ENCODE results near the gene PRSS57. TPM values are rescaled to one million over a fixed set of nuclear protein-coding genes. Genes with fewer than 3 reads are reported as not detected.

PRSS57 gene
- total and polyA plus RNA-seq, 12 donors, result 0.13 to 0.51 (median 0.22) TPM; not detected in 9

GRCh38 chr19:648305-648704 is 46.9 kb downstream of the PRSS57 start:
- H3K4me3 ChIP-seq, result no peak overlapping the region
- DNase-seq, result no peak
- H3K36me3 ChIP-seq (replicated peaks in 1 of 2), result peaks cover 0 to 63% of the 10 kb centered on the region in 2 donors
- H3K4me1 ChIP-seq (replicated peaks in 1 of 2), result no peaks in the 10 kb centered on the region
- WGBS, 4 donors, result 86 to 90% (median 89%) methylated on average over 24 to 29 of the region's 29 CpGs; no CpG with 5 or more reads in 1 of the 4 donors
- intact Hi-C loops (cut with DNase I), result no loop called here
- TF ChIP-seq POLR2A (IDR thresholded peaks at IDR 0.05) (no peak), CTCF (IDR thresholded peaks at IDR 0.05) (no peak)
- H3K9me3 ChIP-seq (replicated peaks in 1 of 3), result no peaks in the 10 kb centered on the region
- H3K27ac ChIP-seq, result no peak overlapping the region
- H3K27me3 ChIP-seq, result no peaks in the 10 kb centered on the region

GRCh38 chr19:647566-648284 is 47.5 kb downstream of the PRSS57 start:
- intact Hi-C loops (cut with DNase I), result no loop called here
- H3K36me3 ChIP-seq (replicated peaks in 1 of 2), result peaks cover 0 to 61% of the 10 kb centered on the region in 2 donors
- H3K27ac ChIP-seq, result no peak overlapping the region
- no peaks in the 10 kb centered on the region for H3K4me1 ChIP-seq (replicated peaks in 1 of 2)
- H3K4me3 ChIP-seq, result no peak overlapping the region
- no peaks in the 10 kb centered on the region for H3K9me3 ChIP-seq (replicated peaks in 1 of 3)
- TF ChIP-seq CTCF (IDR thresholded peaks at IDR 0.05) (no peak), POLR2A (IDR thresholded peaks at IDR 0.05) (no peak)
- no peaks in the 10 kb centered on the region for H3K27me3 ChIP-seq
- no peak for DNase-seq
- 91 to 93% (median 91%) methylated on average over 37 to 52 of the region's 52 CpGs for WGBS, 4 donors

- Histone ChIP-seq H3K27me3 (no peaks in the 10 kb centered on the region), H3K27ac (no peak overlapping the region), H3K4me3 (no peak overlapping the region), H3K9me3 (replicated peaks in 1 of 3) (no peaks in the 10 kb centered on the region), H3K4me1 (replicated peaks in 1 of 2) (no peaks in the 10 kb centered on the region), H3K36me3 (replicated peaks in 1 of 2) (peaks cover 0 to 54% of the 10 kb centered on the region in 2 donors)
- intact Hi-C loops (cut with DNase I), result no loop called here
- DNase-seq, result no peak
- no peak for TF ChIP-seq CTCF (IDR thresholded peaks at IDR 0.05)
- 90 to 95% (median 94%) methylated on average over 27 to 48 of the region's 48 CpGs for WGBS, 4 donors
Measured at GRCh38 chr19:646779-647565, 48.3 kb downstream of the PRSS57 start.

GRCh38 chr19:645912-646778 is 49.1 kb downstream of the PRSS57 start:
- Histone ChIP-seq H3K4me3 (no peak overlapping the region), H3K9me3 (replicated peaks in 1 of 3) (no peaks in the 10 kb centered on the region), H3K27ac (no peak overlapping the region), H3K36me3 (replicated peaks in 1 of 2) (peaks cover 0 to 46% of the 10 kb centered on the region in 2 donors), H3K27me3 (no peaks in the 10 kb centered on the region), H3K4me1 (replicated peaks in 1 of 2) (no peaks in the 10 kb centered on the region)
- intact Hi-C loops (cut with DNase I), result no loop called here
- WGBS, 4 donors, result 90 to 94% (median 92%) methylated on average over 35 to 62 of the region's 62 CpGs
- TF ChIP-seq CTCF (IDR thresholded peaks at IDR 0.05) (no peak), POLR2A (IDR thresholded peaks at IDR 0.05) (no peak)
- DNase-seq, result no peak
